ENCODE measurements around the gene CBLB.

The CBLB gene

DNA sequence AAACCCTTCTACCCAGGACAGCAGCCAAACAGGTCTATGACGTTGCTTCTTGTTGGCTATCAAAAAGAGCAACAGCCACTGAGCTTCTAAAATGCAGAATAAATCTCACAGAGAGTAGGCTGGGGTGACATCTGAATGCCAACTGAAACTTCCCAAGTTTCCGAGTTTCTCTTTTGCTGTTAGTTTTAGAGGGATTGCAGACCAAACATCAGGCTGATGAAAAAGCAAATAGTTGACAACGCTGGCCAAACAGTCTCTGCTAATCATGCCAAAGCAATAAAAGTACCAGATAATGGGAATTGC lies 670 bp upstream of the CBLB start:
- Mint-ChIP-seq H3K4me3 (peak overlapping the region; percentile 94 to 98 (median 97)), H3K36me3 (ENCODE audit: low read depth) (peaks cover 20% of the 10 kb centered on the region), H3K27ac (peak overlapping the region; percentile 99 to 100 (median 99)), H3K4me1 (peaks cover 47% of the 10 kb centered on the region), H3K9me3 (no peaks in the 10 kb centered on the region), H3K27me3 (ENCODE audit: low read depth) (no peaks in the 10 kb centered on the region)
- TF ChIP-seq CTCF (IDR thresholded peaks at IDR 0.05; ENCODE audit: unreplicated experiment in 3 of 3), result no peak

DNA sequence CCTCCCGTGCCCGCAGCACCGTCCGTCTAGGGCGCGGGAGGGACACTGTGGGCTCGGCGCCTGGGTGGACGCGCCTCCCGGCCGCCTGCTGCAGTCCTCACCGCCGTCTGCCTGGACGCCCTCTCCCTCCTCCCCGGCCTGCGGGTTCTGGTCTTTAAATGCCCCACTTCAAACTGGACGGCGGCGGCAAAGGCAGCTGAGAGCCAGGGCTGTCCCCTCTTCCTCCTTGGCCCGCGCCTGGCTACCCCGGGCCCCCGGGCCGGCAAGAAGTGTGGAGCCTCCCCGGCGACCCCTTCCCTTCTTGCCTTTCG lies 426 bp downstream of the CBLB start:
- Mint-ChIP-seq H3K9me3 (no peaks in the 10 kb centered on the region), H3K27me3 (ENCODE audit: low read depth) (no peaks in the 10 kb centered on the region), H3K4me3 (peak overlapping the region; percentile 94 to 98 (median 97)), H3K27ac (peak overlapping the region; percentile 99 to 100 (median 99)), H3K4me1 (peaks cover 52% of the 10 kb centered on the region), H3K36me3 (ENCODE audit: low read depth) (peaks cover 27% of the 10 kb centered on the region)
- no peak for TF ChIP-seq CTCF (IDR thresholded peaks at IDR 0.05; ENCODE audit: unreplicated experiment in 3 of 3)

- no peak for TF ChIP-seq CTCF (IDR thresholded peaks at IDR 0.05; ENCODE audit: unreplicated experiment in 3 of 3)
- H3K4me1 Mint-ChIP-seq, result peaks cover 52% of the 10 kb centered on the region
- no peaks in the 10 kb centered on the region for H3K27me3 Mint-ChIP-seq (ENCODE audit: low read depth)
- H3K4me3 Mint-ChIP-seq, result peak overlapping the region; percentile 94 to 98 (median 97)
- H3K36me3 Mint-ChIP-seq (ENCODE audit: low read depth), result peaks cover 27% of the 10 kb centered on the region
- H3K9me3 Mint-ChIP-seq, result no peaks in the 10 kb centered on the region
- peak overlapping the region; percentile 99 to 100 (median 99) for H3K27ac Mint-ChIP-seq
Measured at GRCh38 chr3:105867712-105868430, 941 bp downstream of the CBLB start.

DNA sequence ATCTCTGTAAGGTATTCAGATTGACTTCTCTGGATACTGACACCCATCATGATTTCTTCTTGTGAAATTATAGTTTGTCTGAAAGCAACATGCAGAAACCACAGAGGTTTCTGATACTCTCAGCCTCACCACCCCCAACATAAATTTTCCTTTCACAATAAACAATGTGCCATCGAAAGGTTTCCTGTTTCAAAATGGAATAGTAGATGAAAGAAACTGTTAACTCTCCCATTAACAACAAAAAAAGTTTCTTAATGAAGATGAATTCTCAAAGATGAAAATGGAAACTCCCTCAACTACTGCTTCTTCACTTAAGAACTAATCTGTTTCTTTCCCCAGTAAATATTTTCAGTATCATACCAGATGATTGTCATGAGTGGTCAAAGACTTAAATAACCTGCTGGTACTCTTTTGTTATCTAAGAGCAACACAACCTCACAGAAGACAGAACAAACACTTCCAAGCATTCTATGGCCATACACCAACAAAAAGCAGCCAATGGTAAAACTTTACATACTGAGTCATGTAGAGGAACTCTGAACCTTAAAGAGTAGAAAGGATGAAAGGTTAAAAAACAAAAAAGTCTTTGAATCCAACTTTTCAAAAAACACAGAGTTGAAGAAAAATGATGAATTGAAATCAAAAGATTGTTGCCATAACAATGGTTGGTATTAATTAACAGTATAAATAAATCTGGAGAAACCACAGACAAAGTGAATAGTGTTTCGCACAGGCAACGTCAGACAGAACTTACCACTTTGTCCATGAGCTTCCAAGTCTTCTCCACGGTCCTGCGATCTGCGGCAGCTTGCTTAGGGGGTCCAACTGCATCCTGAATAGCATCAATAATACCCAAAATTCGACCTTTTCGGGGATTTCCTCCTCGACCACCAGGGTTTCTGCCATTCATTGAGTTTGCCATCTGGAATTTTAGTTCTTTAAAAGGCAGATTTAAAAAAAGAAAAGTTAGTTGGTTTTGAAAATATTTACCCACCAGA lies 1.9 kb downstream of the CBLB start:
- peaks cover 52% of the 10 kb centered on the region for H3K4me1 Mint-ChIP-seq
- H3K4me3 Mint-ChIP-seq, result peak overlapping the region; percentile 94 to 98 (median 97)
- peaks cover 27% of the 10 kb centered on the region for H3K36me3 Mint-ChIP-seq (ENCODE audit: low read depth)
- TF ChIP-seq CTCF (IDR thresholded peaks at IDR 0.05; ENCODE audit: unreplicated experiment in 3 of 3), result no peak
- H3K9me3 Mint-ChIP-seq, result no peaks in the 10 kb centered on the region
- H3K27me3 Mint-ChIP-seq (ENCODE audit: low read depth), result no peaks in the 10 kb centered on the region
- H3K27ac Mint-ChIP-seq, result peak overlapping the region; percentile 99 to 100 (median 99)

DNA sequence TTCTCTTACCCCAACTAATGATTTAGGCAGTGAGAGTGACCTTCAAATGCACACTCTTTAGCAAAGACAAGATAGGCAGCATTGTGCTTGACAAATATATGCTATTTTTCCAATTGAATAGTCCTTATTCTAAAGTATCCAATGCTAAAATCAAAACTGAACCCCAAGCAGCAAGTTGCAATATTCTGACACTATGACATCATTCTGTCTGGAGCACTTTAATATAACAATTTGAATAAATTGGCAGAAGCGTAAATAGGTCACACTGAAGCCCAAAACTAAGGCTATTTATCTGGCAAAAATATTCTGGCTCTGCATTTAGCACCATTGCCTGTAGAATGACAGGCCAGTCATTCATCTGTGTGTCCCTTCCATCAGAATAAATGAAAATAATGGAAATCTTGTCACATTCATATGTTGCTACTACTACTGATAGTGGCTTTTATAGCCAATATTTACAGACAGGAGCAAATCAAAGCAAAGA lies 2.9 kb downstream of the CBLB start:
- Mint-ChIP-seq H3K27me3 (ENCODE audit: low read depth) (no peaks in the 10 kb centered on the region), H3K9me3 (no peaks in the 10 kb centered on the region), H3K36me3 (ENCODE audit: low read depth) (peaks cover 27% of the 10 kb centered on the region), H3K27ac (peak overlapping the region; percentile 18 to 99 (median 51)), H3K4me1 (peaks cover 45% of the 10 kb centered on the region), H3K4me3 (peak overlapping the region; percentile 94 to 98 (median 97))
- no peak for TF ChIP-seq CTCF (IDR thresholded peaks at IDR 0.05; ENCODE audit: unreplicated experiment in 3 of 3)
